PFSK-1 (cell line): ENCODE measurements around the gene BCL2L1.

Experiments
- FOXP2 ChIP-seq: optimal IDR thresholded peaks from 2 replicates; pipeline ENCODE3; 2011; ENCODE audit warnings: borderline replicate concordance, control low read depth, inconsistent platforms; ENCODE audit not compliant: insufficient read depth; ENCODE audit errors: extremely low read length, extremely low read depth
- POLR2AphosphoS5 ChIP-seq: IDR thresholded peaks from 2 replicates; pipeline ENCODE4 v1.6.1; 2012; ENCODE audit warnings: low read depth, mild to moderate bottlenecking, control low read depth, low read length, moderate library complexity
- SIN3A ChIP-seq: IDR thresholded peaks from 2 replicates; pipeline ENCODE4 v1.6.1; 2012; ENCODE audit warnings: mild to moderate bottlenecking, low read length, moderate library complexity, borderline replicate concordance; ENCODE audit not compliant: insufficient read depth
- TAF1 ChIP-seq: IDR thresholded peaks from 2 replicates; pipeline ENCODE4 v1.6.1; 2012; ENCODE audit warnings: low read length, control low read depth, borderline replicate concordance; ENCODE audit not compliant: insufficient read depth
- TF ChIP-seq, protein P1 (sequence below), 2 experiments: IDR thresholded peaks; 2 replicates each; pipeline versions ENCODE4 v1.6.1 to v1.8.0; 2011 to 2012; ENCODE audit warnings: low read depth in 2 of 2, low read length in 2 of 2, control low read depth in 1 of 2, inconsistent platforms in 1 of 2, mild to moderate bottlenecking in 1 of 2, moderate library complexity in 1 of 2; ENCODE audit not compliant: insufficient read depth in 1 of 2

BCL2L1 gene

DNA sequence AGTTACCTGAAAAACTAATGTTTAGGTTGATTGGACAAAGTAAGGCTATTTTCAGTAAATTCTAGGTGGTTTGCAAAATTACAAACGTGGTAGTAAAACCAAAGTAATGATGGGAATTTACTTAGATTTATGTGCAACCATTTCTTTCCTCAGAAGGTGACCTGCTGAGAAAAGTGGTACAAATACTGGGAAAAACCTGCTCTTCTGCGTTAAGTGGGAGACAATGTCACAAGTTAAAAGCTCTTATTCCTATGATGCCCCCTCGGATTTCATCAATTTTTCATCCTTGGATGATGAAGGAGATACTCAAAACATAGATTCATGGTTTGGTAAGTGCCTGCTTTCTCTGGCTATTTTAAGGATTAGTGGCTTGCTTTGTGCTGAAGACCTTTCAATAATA, 34.6 kb upstream of the BCL2L1 start:
- TF ChIP-seq FOXP2 (no peak), TAF1 (no peak), SIN3A (no peak), POLR2AphosphoS5 (no peak)
- TF ChIP-seq, protein P1, sequence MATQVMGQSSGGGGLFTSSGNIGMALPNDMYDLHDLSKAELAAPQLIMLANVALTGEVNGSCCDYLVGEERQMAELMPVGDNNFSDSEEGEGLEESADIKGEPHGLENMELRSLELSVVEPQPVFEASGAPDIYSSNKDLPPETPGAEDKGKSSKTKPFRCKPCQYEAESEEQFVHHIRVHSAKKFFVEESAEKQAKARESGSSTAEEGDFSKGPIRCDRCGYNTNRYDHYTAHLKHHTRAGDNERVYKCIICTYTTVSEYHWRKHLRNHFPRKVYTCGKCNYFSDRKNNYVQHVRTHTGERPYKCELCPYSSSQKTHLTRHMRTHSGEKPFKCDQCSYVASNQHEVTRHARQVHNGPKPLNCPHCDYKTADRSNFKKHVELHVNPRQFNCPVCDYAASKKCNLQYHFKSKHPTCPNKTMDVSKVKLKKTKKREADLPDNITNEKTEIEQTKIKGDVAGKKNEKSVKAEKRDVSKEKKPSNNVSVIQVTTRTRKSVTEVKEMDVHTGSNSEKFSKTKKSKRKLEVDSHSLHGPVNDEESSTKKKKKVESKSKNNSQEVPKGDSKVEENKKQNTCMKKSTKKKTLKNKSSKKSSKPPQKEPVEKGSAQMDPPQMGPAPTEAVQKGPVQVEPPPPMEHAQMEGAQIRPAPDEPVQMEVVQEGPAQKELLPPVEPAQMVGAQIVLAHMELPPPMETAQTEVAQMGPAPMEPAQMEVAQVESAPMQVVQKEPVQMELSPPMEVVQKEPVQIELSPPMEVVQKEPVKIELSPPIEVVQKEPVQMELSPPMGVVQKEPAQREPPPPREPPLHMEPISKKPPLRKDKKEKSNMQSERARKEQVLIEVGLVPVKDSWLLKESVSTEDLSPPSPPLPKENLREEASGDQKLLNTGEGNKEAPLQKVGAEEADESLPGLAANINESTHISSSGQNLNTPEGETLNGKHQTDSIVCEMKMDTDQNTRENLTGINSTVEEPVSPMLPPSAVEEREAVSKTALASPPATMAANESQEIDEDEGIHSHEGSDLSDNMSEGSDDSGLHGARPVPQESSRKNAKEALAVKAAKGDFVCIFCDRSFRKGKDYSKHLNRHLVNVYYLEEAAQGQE (IDR thresholded peaks at IDR 0.05; ENCODE audit: insufficient read depth in 1 of 2, low read depth in 2 of 2, low read length in 2 of 2) = no peak

DNA sequence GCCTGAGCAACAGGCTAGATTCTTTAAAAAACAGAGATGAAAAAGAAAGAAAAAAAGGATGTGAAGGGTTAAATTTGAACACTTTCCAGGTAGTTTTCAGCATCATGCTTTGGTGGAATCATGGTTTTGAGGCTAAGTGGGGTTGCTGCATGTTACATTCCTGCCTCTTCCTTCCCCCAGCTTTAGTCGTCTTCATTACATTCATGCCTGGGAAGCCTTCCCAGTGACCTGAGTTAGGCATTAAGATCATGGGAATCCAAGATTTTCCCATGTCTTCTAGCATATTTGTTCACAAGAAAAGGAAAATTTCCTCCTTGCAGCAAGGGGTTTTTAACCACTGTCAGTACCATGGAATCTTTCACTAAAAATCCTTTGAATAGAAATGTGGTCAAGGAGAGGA, 28.5 kb upstream of the BCL2L1 start:
- no peak for TF ChIP-seq FOXP2

DNA sequence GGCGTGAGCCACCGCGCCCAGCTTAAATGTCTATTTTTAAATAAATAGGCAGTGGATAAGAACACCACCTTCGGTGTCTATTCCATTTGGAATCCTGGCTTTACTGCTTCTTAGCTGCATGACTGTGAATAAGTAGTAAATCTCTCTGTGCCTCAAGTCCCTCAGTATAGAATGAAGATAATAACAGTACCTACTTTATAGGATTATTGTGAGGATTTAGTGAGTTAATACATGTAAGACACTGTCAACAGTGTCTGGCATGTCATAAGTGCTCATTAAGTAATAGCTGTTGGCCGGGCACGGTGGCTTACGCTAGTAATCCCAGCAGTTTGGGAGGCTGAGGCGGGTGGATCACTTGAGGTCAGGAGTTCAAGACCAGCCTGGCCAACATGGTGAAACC, 26.6 kb upstream of the BCL2L1 start:
- TF ChIP-seq POLR2AphosphoS5 (no peak), TAF1 (no peak), FOXP2 (no peak), SIN3A (no peak)
- TF ChIP-seq, protein P1 (IDR thresholded peaks at IDR 0.05; ENCODE audit: insufficient read depth in 1 of 2, low read depth in 2 of 2, low read length in 2 of 2) = no peak

DNA sequence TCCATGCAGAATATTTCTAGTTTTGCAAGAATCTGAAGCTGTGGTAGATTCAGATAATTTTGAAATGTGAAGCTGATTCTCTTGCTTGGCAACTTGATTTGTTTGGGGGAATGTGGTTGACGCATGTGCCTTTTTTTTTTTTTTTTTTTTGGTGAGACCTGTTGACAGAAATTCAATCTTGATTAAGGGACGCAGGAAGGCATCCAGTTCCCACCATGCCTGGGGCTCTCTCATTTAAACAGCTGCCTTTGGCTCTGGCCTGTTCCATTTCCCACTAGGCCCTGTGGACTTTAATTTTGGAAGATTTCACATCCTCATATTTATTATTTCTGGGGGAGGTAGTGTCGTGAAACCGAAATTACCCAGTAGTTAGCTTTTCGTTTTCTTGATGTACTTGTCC, 25.0 kb upstream of the BCL2L1 start:
- no peak for TF ChIP-seq FOXP2
- TF ChIP-seq SIN3A = no peak
- no peak for TF ChIP-seq POLR2AphosphoS5
- TF ChIP-seq, protein P1 (IDR thresholded peaks at IDR 0.05; ENCODE audit: insufficient read depth in 1 of 2, low read depth in 2 of 2, low read length in 2 of 2) = no peak
- TF ChIP-seq TAF1 = no peak

DNA sequence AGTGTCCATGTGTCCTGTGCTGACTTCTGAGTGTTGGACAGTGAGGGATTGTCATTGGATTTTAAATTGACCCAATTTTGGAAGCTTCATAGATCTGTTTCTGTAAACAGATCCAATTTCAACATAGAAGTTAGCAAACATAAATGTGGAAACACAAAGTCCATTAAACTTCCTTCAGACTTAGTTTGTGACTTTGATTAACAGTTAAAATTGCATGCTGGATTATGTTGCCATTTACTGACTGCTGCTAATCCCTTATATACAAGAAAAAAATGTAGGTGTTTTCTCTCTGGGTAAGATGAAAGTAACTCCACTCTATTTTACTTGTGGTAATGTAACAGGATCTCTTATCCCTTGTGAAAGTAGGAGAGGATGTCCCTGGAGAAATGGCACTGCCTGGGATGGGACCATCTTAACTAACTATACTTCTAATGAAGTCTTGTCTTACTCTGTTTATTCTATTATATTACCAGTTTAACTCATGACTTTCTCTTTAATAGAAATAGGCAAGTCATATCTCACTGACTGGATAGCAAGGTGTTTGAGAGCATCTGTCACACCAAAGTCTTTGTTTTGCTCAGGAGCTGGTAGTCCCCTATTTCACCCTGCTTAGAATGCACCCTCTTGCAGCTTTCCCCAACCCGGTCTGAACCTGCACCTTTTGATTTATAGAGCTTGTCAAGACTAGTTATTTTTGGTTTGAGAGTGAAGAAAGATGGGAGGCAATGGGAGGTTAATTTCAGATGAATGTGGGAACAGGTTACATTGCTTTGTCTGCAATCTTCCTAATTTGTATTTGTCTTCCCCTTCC, 23.6 kb upstream of the BCL2L1 start:
- TF ChIP-seq TAF1 = no peak

DNA sequence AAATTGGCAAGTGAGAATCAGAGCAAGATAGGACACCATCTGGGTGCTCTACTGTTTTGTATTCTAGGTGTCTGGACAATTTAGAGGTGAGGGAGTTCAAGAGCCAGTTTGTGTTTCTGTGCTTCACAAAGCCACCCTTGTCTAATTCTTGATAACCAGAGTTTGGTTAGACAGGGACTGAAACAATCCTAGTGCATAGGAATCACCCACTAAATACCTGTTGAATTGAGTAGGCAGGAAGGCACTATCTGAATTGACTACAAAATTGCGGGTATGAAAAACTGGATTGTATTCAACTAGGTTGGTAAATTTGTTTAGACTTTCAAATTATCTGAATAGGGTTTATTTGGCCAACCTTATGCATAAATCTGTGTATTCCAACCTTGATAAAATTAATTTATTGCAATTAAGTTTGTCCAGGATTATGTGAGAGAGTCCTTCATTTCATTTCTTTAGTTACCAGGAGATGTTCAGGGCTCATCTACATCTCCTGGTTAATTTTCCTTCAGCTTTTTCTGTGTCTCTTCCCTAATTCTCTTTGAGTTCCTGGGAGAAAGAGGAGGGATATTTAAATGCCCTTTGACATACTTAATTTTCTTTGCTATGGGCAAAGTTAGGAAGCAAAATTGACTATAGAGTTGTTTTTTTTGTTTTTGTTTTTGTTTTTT, 18.1 kb upstream of the BCL2L1 start:
- TF ChIP-seq, protein P1 (IDR thresholded peaks at IDR 0.05; ENCODE audit: insufficient read depth in 1 of 2, low read depth in 2 of 2, low read length in 2 of 2) = no peak
- TF ChIP-seq POLR2AphosphoS5 (no peak), TAF1 (no peak), FOXP2 (no peak), SIN3A (no peak)
